Ishikawa (cell line): ENCODE measurements around the gene TMEM255A.

ENCODE experiments used
- EP300 ChIP-seq: IDR thresholded peaks from 2 replicates; pipeline ENCODE4 v1.6.1; 2012; ENCODE audit warnings: borderline replicate concordance
- TF ChIP-seq, protein P1 (sequence below): IDR thresholded peaks from 2 replicates; pipeline ENCODE4 v1.6.1; 2012; ENCODE audit warnings: low read depth, mild to moderate bottlenecking

DNA sequence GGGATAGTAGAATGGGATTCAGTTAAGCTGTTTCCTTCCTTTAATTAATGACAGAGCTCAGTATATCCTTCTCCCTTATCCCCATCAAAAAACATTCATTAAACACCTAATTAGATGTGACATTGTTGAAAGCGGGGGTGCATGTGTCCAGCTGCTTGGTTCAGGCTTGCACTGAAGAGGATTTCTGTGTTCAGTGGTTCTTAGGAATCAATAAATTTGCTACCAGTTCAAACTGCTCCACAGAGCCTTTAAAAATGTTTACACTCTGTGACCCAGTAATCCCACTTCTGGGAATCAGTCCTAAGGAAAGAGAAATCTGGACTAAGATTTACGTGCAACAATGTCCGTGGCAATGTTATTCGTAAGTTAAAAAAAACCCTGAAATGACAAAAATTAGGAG, 7.2 kb upstream of the TMEM255A start:
- no peak for TF ChIP-seq EP300
- TF ChIP-seq, protein P1, sequence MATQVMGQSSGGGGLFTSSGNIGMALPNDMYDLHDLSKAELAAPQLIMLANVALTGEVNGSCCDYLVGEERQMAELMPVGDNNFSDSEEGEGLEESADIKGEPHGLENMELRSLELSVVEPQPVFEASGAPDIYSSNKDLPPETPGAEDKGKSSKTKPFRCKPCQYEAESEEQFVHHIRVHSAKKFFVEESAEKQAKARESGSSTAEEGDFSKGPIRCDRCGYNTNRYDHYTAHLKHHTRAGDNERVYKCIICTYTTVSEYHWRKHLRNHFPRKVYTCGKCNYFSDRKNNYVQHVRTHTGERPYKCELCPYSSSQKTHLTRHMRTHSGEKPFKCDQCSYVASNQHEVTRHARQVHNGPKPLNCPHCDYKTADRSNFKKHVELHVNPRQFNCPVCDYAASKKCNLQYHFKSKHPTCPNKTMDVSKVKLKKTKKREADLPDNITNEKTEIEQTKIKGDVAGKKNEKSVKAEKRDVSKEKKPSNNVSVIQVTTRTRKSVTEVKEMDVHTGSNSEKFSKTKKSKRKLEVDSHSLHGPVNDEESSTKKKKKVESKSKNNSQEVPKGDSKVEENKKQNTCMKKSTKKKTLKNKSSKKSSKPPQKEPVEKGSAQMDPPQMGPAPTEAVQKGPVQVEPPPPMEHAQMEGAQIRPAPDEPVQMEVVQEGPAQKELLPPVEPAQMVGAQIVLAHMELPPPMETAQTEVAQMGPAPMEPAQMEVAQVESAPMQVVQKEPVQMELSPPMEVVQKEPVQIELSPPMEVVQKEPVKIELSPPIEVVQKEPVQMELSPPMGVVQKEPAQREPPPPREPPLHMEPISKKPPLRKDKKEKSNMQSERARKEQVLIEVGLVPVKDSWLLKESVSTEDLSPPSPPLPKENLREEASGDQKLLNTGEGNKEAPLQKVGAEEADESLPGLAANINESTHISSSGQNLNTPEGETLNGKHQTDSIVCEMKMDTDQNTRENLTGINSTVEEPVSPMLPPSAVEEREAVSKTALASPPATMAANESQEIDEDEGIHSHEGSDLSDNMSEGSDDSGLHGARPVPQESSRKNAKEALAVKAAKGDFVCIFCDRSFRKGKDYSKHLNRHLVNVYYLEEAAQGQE, result no peak
